A549 (cell line): ENCODE data around the gene MAP3K10. TPM values are rescaled to one million over a fixed set of nuclear protein-coding genes. Genes with fewer than 3 reads are reported as not detected.

Source experiments
- ATAC-seq, 2 experiments: fragments of 200-7000 bp in 1 of 2; fragments of >200 bp in 1 of 2; cut with Nextera tagmentation in 1 of 2; cut with Tn5 transposase in 1 of 2; 3 replicates each; pipeline versions ENCODE4 v1.8.0 to v1.9.1; 2018 to 2020; ENCODE audit warnings: mild to moderate bottlenecking in 1 of 2, moderate library complexity in 1 of 2
- CTCF ChIA-PET: fragments of 300-600 bp; sonication (Branson Sonifier 250); formaldehyde crosslinking; extraction: SDS; loops from one replicate; lab custom pipeline; 2021; ENCODE audit warnings: antibody characterized with exemption, inconsistent platforms; lab: Yijun Ruan, JAX
- POLR2A ChIA-PET: fragments of 350-600 bp; formaldehyde crosslinking; extraction: SDS; loops from one replicate; lab custom pipeline; 2021; ENCODE audit warnings: antibody characterized with exemption, inconsistent platforms; lab: Yijun Ruan, JAX
- DNase-seq, 2 experiments: peaks; one replicate each; pipeline versions ENCODE4 v3.0.0 to v3.0.0-alpha.2; 2011 to 2016; ENCODE audit warnings: low read depth in 1 of 2, low spot score in 1 of 2
- FAIRE-seq: peaks from 2 replicates; lab custom pipeline; 2011; peaks lifted over from hg19 to GRCh38; lab: Jason Lieb, UNC
- H3K27ac ChIP-seq, 2 experiments: fragments of >200 bp; sonication (Bioruptor Twin); formaldehyde crosslinking; 3 replicates each; pipeline ENCODE4 v1.5.1; 2016 to 2017
- H3K4me1 ChIP-seq: fragments of >200 bp; sonication (Bioruptor Twin); formaldehyde crosslinking; 3 replicates; pipeline ENCODE4 v1.6.1; 2016
- H3K4me2 ChIP-seq: fragments of >200 bp; sonication (Bioruptor Twin); formaldehyde crosslinking; 3 replicates; pipeline ENCODE4 v1.6.1; 2016
- H3K4me3 ChIP-seq: fragments of >200 bp; sonication (Bioruptor Twin); formaldehyde crosslinking; 3 replicates; pipeline ENCODE4 v1.5.1; 2016
- H3K9me3 ChIP-seq: fragments of >200 bp; sonication (Bioruptor Twin); formaldehyde crosslinking; 3 replicates; pipeline ENCODE4 v1.6.1; 2016
- CBX2 ChIP-seq: fragments of 200-600 bp; sonication (generic); IDR thresholded peaks from 2 replicates; pipeline ENCODE4 v1.6.1; 2016; ENCODE audit warnings: low read depth, mild to moderate bottlenecking, borderline replicate concordance
- HOXB5 ChIP-seq: fragments of 250-450 bp; sonication (Bioruptor Pico); IDR thresholded peaks from 2 replicates; pipeline ENCODE4 v1.5.0; 2020; ENCODE audit warnings: mild to moderate bottlenecking, moderate library complexity
- JUNB ChIP-seq: fragments of >200 bp; sonication (Bioruptor Twin); formaldehyde crosslinking; IDR thresholded peaks from 2 replicates; pipeline ENCODE4 v1.6.1; 2016
- MAZ ChIP-seq: fragments of 150-350 bp; IDR thresholded peaks from 2 replicates; pipeline ENCODE4 v1.6.1; 2014; ENCODE audit warnings: antibody characterized with exemption, low read depth, low read length, borderline replicate concordance
- NFE2L2 ChIP-seq: fragments of 150-350 bp; conservative IDR thresholded peaks from 2 replicates; pipeline ENCODE4 v1.6.1; 2014; ENCODE audit warnings: low read length
- PHF8 ChIP-seq: fragments of 200-600 bp; sonication (generic); IDR thresholded peaks from 2 replicates; pipeline ENCODE4 v1.6.1; 2016; ENCODE audit warnings: low read depth, mild to moderate bottlenecking, antibody characterized with exemption, moderate library complexity, borderline replicate concordance
- RNF2 ChIP-seq: fragments of 200-600 bp; sonication (generic); IDR thresholded peaks from 2 replicates; pipeline ENCODE4 v1.6.1; 2016; ENCODE audit warnings: low read depth, mild to moderate bottlenecking, antibody characterized with exemption, moderate library complexity, borderline replicate concordance
- SMC3 ChIP-seq: fragments of >200 bp; sonication (Bioruptor Twin); formaldehyde crosslinking; IDR thresholded peaks from 3 replicates; pipeline ENCODE4 v1.6.1; 2018; ENCODE audit warnings: inconsistent platforms
- WGBS: methylation state at CpG from one replicate; pipeline ENCODE4 v1.1.6; 2017; ENCODE audit errors: missing lambda C conversion rate; 5-methylcytosine and 5-hydroxymethylcytosine counted together
- polyA plus RNA-seq, 4 experiments: library from polyadenylated mRNA; depleted of rRNA in 3 of 4; stranded (reverse); fragments of >200 nt; fragmentation: RNase III in 1 of 4; extraction: RNeasy Plus Mini Kit Qiagen cat#74134 plus additional on column Dnase treatment in 1 of 4; gene quantifications; 2 replicates in 3 of 4; 3 replicates in 1 of 4; pipeline ENCODE4 v1.2.3, GENCODE V29; 2011 to 2017
- TF ChIP-seq, protein P1 (sequence below): fragments of 150-350 bp; IDR thresholded peaks from 2 replicates; pipeline ENCODE4 v1.6.1; 2014; ENCODE audit warnings: low read depth, mild to moderate bottlenecking, low read length
- TF ChIP-seq, protein P2 (sequence below): fragments of 250-450 bp; sonication (Bioruptor Pico); IDR thresholded peaks from 2 replicates; pipeline ENCODE4 v1.5.0; 2021; ENCODE audit warnings: mild to moderate bottlenecking, moderate library complexity, borderline replicate concordance
- TF ChIP-seq, protein P3 (sequence below): fragments of >200 bp; sonication (Bioruptor Twin); formaldehyde crosslinking; IDR thresholded peaks from 3 replicates; pipeline ENCODE4 v1.6.1; 2016

Gene MAP3K10
- polyA plus RNA-seq, 2 of the 4 experiments (the other 2 are of a cell fraction), result 6.6 to 21.0 TPM

DNA sequence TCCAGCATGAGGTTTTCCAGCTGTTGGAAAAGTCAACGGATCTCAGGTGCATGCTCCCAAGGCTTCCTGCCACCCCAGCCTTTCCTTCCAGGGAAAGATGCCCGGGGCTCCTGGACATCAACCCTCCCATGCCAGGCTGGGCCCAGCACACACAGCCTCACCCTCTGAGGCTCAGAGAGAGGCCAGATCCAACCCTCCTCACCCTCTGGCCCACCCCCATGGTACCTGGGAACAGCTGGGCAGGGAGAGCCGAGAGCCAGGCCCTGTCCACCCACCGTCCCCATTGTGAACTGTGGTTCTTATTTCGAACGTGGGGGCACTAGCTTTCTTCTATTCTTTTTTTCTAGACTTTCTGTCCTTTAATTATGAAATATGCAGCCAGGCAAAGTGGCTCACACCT is 45.1 kb downstream of the MAP3K10 start:
- H3K4me1 ChIP-seq, result peaks cover 17% of the 10 kb centered on the region
- CTCF ChIA-PET, result interaction anchor here (0.6 to 5.4 kb wide), 11 partner anchors 9 to 108 kb away, joined by 3 to 36 read pairs (median 7); no protein-coding TSS in a partner anchor
- no peak for ATAC-seq
- H3K27ac ChIP-seq, result no peak overlapping the region
- no peak overlapping the region for H3K4me2 ChIP-seq
- DNase-seq, result no peak
- no peaks in the 10 kb centered on the region for H3K9me3 ChIP-seq
- WGBS, result 86% methylated on average over 6 of the region's 6 CpGs
- POLR2A ChIA-PET, result no interaction called here
- no peak overlapping the region for H3K4me3 ChIP-seq
- TF ChIP-seq HOXB5 (CRISPR knock-in tag) (no peak), NFE2L2 (no peak)
- TF ChIP-seq, protein P1, sequence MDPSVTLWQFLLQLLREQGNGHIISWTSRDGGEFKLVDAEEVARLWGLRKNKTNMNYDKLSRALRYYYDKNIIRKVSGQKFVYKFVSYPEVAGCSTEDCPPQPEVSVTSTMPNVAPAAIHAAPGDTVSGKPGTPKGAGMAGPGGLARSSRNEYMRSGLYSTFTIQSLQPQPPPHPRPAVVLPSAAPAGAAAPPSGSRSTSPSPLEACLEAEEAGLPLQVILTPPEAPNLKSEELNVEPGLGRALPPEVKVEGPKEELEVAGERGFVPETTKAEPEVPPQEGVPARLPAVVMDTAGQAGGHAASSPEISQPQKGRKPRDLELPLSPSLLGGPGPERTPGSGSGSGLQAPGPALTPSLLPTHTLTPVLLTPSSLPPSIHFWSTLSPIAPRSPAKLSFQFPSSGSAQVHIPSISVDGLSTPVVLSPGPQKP, result no peak
- no peak for FAIRE-seq

DNA sequence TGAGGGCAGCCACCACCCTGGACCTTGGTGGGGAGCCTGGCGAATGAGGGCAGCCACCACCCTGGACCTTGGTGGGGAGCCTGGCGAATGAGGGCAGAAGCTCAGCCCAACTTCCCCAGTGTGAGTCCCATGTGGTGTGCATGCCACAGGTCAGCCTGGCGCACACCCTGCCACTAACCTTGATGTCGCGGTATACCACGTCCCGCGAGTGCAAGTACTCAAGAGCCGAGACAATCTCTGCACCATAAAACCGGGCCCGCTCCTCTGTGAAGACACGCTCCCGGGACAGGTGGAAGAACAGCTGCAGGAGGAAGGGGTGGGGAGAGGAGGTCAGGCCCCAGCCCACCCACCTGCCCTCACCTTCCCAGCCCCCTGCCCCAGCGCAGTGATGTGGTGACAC is 46.6 kb downstream of the MAP3K10 start:
- Histone ChIP-seq H3K4me3 (no peak overlapping the region), H3K27ac (no peak overlapping the region), H3K9me3 (no peaks in the 10 kb centered on the region), H3K4me1 (peaks cover 3% of the 10 kb centered on the region; the same call in 2 of the 3 replicates), H3K4me2 (no peak overlapping the region)
- ChIA-PET POLR2A (no interaction called here), CTCF (interaction anchor here (0.8 to 5.4 kb wide), 7 partner anchors 15 to 185 kb away, joined by 3 to 36 read pairs (median 3); partner anchors contain the start of gene TTC9B)
- DNase-seq (no peak), FAIRE-seq (no peak), ATAC-seq (no peak)
- TF ChIP-seq MAZ (no peak), SMC3 (no peak), RNF2 (no peak), HOXB5 (CRISPR knock-in tag) (no peak), PHF8 (no peak)
- TF ChIP-seq, protein P2, sequence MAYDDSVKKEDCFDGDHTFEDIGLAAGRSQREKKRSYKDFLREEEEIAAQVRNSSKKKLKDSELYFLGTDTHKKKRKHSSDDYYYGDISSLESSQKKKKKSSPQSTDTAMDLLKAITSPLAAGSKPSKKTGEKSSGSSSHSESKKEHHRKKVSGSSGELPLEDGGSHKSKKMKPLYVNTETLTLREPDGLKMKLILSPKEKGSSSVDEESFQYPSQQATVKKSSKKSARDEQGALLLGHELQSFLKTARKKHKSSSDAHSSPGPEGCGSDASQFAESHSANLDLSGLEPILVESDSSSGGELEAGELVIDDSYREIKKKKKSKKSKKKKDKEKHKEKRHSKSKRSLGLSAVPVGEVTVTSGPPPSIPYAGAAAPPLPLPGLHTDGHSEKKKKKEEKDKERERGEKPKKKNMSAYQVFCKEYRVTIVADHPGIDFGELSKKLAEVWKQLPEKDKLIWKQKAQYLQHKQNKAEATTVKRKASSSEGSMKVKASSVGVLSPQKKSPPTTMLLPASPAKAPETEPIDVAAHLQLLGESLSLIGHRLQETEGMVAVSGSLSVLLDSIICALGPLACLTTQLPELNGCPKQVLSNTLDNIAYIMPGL (CRISPR knock-in tag), result no peak
- 96% methylated on average over 14 of the region's 14 CpGs for WGBS

DNA sequence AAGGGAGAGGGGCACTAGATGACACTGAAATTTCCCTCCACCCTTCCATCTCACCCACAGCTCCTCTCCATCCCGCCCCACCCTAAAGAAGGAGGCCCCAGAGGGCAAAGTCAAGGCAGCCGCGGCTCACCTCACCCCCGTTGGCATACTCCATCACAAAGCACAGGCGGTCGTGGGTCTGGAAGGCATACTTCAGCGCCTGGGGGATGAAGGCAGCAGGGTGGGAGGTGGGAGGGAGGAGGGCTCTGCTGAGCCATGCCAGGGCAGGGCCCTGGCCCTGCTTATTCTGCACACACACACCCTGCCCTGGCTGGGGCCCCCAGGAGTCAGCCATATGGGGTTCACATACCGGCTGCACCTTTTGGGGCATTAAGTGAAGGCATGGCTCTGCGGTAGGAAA is 47.5 kb downstream of the MAP3K10 start:
- 92% methylated on average over 9 of the region's 9 CpGs for WGBS
- POLR2A ChIA-PET, result no interaction called here
- no peak for FAIRE-seq

More for the DNA sequence above, 47.5 kb downstream of the MAP3K10 start:
- H3K9me3 ChIP-seq, result no peaks in the 10 kb centered on the region
- H3K4me2 ChIP-seq, result no peak overlapping the region
- H3K4me3 ChIP-seq, result no peak overlapping the region
- CTCF ChIA-PET, result interaction anchor here (1.0 to 5.4 kb wide), 8 partner anchors 12 to 184 kb away, joined by 3 to 36 read pairs (median 3); partner anchors contain the start of genes CCNP and TTC9B
- no peaks in the 10 kb centered on the region for H3K4me1 ChIP-seq
- no peak for DNase-seq
- TF ChIP-seq, protein P3, sequence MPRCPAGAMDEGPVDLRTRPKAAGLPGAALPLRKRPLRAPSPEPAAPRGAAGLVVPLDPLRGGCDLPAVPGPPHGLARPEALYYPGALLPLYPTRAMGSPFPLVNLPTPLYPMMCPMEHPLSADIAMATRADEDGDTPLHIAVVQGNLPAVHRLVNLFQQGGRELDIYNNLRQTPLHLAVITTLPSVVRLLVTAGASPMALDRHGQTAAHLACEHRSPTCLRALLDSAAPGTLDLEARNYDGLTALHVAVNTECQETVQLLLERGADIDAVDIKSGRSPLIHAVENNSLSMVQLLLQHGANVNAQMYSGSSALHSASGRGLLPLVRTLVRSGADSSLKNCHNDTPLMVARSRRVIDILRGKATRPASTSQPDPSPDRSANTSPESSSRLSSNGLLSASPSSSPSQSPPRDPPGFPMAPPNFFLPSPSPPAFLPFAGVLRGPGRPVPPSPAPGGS, result no peak
- TF ChIP-seq, protein P2 (CRISPR knock-in tag), result no peak
- TF ChIP-seq CBX2 (no peak), JUNB (no peak)
- TF ChIP-seq, all 56 proteins: peak for 0
- no peak for ATAC-seq
- no peak overlapping the region for H3K27ac ChIP-seq
